ENCODE results near the gene TMTC3. TPM values are rescaled to one million over a fixed set of nuclear protein-coding genes. Genes with fewer than 3 reads are reported as not detected.
"Not testable (repeated sequence)": the region's sequence is repeated elsewhere in the genome, so short reads cannot be mapped to it uniquely, and the experiment has no call there.

The TMTC3 gene
- total RNA-seq, 4 donors from 2014 or later: 4.1 to 12.1 (median 8.3) TPM

GRCh38 chr12:88207921-88208620 is 66.0 kb downstream of the TMTC3 start:
- DNase-seq: no peak
- no peaks in the 10 kb centered on the region for H3K36me3 ChIP-seq
- H3K27ac ChIP-seq: no peak overlapping the region
- no peak overlapping the region for H3K4me3 ChIP-seq
- no peaks in the 10 kb centered on the region for H3K27me3 ChIP-seq
- H3K4me1 ChIP-seq: no peaks in the 10 kb centered on the region
- no peak for TF ChIP-seq POLR2A (IDR thresholded peaks at IDR 0.05)
- TF ChIP-seq CTCF (IDR thresholded peaks at IDR 0.05): no peak
- peaks cover 0 to 11% (median 0%) of the 10 kb centered on the region in 4 donors for H3K9me3 ChIP-seq

- Histone ChIP-seq H3K4me1 (no peaks in the 10 kb centered on the region), H3K27me3 (no peaks in the 10 kb centered on the region), H3K9me3 (peaks cover 0 to 11% (median 0%) of the 10 kb centered on the region in 4 donors), H3K4me3 (no peak overlapping the region), H3K27ac (no peak overlapping the region), H3K36me3 (no peaks in the 10 kb centered on the region)
- no peak for DNase-seq
- no peak for TF ChIP-seq POLR2A (IDR thresholded peaks at IDR 0.05)
- no peak for TF ChIP-seq CTCF (IDR thresholded peaks at IDR 0.05)
These were observed 66.6 kb downstream of the TMTC3 start for GRCh38 chr12:88208661-88209060.

- H3K27ac ChIP-seq, H3K4me1 ChIP-seq, H3K4me3 ChIP-seq, H3K27me3 ChIP-seq, DNase-seq, H3K36me3 ChIP-seq: not testable (repeated sequence)
- H3K9me3 ChIP-seq: peaks cover 0 to 11% (median 0%) of the 10 kb centered on the region in 4 donors
These were observed 68.2 kb downstream of the TMTC3 start for GRCh38 chr12:88210311-88210710.

- Histone ChIP-seq H3K27me3 (no peaks in the 10 kb centered on the region), H3K4me1 (no peaks in the 10 kb centered on the region), H3K9me3 (peaks cover 0 to 4% (median 0%) of the 10 kb centered on the region in 4 donors), H3K36me3 (no peaks in the 10 kb centered on the region), H3K4me3 (no peak overlapping the region), H3K27ac (no peak overlapping the region)
- TF ChIP-seq CTCF (IDR thresholded peaks at IDR 0.05) (no peak), POLR2A (IDR thresholded peaks at IDR 0.05) (no peak)
- DNase-seq: no peak
These were observed 76.2 kb downstream of the TMTC3 start for GRCh38 chr12:88218293-88218692.

- peaks cover 0 to 4% (median 0%) of the 10 kb centered on the region in 4 donors for H3K9me3 ChIP-seq
- no peaks in the 10 kb centered on the region for H3K4me1 ChIP-seq
- no peak overlapping the region for H3K4me3 ChIP-seq
- TF ChIP-seq POLR2A (IDR thresholded peaks at IDR 0.05): no peak
- TF ChIP-seq CTCF (IDR thresholded peaks at IDR 0.05): no peak
- no peaks in the 10 kb centered on the region for H3K36me3 ChIP-seq
- no peak for DNase-seq
- H3K27ac ChIP-seq: no peak overlapping the region
- no peaks in the 10 kb centered on the region for H3K27me3 ChIP-seq
These were observed 77.8 kb downstream of the TMTC3 start for GRCh38 chr12:88219861-88220260.

GRCh38 chr12:88223519-88223918 is 81.4 kb downstream of the TMTC3 start:
- H3K4me3 ChIP-seq: no peak overlapping the region
- no peaks in the 10 kb centered on the region for H3K27me3 ChIP-seq
- no peak for DNase-seq
- TF ChIP-seq CTCF (IDR thresholded peaks at IDR 0.05) (no peak), POLR2A (IDR thresholded peaks at IDR 0.05) (no peak)
- no peak overlapping the region for H3K27ac ChIP-seq
- peaks cover 0 to 4% (median 0%) of the 10 kb centered on the region in 4 donors for H3K9me3 ChIP-seq
- no peaks in the 10 kb centered on the region for H3K4me1 ChIP-seq
- H3K36me3 ChIP-seq: no peaks in the 10 kb centered on the region
